Gastroesophageal sphincter (tissue), 3 donors: ENCODE measurements around the gene DLX4.

Source experiments
- POLR2AphosphoS5 ChIP-seq: sonication (generic); formaldehyde crosslinking; IDR thresholded peaks from one replicate; pipeline ENCODE4 v1.6.1; 2017; ENCODE audit warnings: antibody characterized with exemption
- TF ChIP-seq, protein P1 (sequence below), 4 experiments: fragments of 200-600 bp in 2 of 4; fragments of 450-650 bp in 2 of 4; sonication (generic) in 1 of 4; IDR thresholded peaks; one replicate each; pipeline ENCODE4 v1.5.1; 2017 to 2019; ENCODE audit warnings: antibody characterized with exemption in 4 of 4, mild to moderate bottlenecking in 2 of 4, moderate library complexity in 2 of 4

DNA sequence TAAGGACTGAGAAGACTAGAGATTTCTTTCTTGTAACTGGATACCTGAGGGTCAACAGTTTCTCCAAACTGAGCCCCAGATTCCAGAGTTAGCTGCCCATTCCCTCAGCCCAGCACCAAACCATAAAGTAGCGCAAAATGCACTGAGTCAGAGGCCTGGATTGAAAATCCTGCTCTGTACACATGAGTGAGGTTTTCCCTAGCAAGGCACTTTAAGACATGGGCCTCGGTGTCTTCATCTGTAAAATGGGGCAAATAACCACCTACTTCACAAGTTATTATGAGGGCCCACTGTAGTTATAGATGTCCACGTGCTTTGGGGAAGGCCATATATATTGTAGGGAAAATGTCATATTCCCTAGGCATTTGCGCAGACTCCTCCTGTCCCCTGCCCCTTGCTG is 10.3 kb upstream of the DLX4 start:
- TF ChIP-seq, protein P1, sequence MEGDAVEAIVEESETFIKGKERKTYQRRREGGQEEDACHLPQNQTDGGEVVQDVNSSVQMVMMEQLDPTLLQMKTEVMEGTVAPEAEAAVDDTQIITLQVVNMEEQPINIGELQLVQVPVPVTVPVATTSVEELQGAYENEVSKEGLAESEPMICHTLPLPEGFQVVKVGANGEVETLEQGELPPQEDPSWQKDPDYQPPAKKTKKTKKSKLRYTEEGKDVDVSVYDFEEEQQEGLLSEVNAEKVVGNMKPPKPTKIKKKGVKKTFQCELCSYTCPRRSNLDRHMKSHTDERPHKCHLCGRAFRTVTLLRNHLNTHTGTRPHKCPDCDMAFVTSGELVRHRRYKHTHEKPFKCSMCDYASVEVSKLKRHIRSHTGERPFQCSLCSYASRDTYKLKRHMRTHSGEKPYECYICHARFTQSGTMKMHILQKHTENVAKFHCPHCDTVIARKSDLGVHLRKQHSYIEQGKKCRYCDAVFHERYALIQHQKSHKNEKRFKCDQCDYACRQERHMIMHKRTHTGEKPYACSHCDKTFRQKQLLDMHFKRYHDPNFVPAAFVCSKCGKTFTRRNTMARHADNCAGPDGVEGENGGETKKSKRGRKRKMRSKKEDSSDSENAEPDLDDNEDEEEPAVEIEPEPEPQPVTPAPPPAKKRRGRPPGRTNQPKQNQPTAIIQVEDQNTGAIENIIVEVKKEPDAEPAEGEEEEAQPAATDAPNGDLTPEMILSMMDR (IDR thresholded peaks at IDR 0.05) = no peak
- no peak for TF ChIP-seq POLR2AphosphoS5
